Adipocyte (in vitro differentiated cells): ENCODE measurements around the gene SLC15A3.
A peak's percentile ranks its signal among the peaks of the same experiment; 100 is the strongest.
"Not testable (repeated sequence)": the region's sequence is repeated elsewhere in the genome, so short reads cannot be mapped to it uniquely, and the experiment has no call there.

Source experiments
- DNase-seq: peaks from one replicate; pipeline ENCODE4 v3.0.0-alpha.2; 2015; ENCODE audit warnings: low read depth
- H3K27me3 ChIP-seq: replicated peaks from 2 replicates; pipeline ENCODE4 v1.7.0; 2013; ENCODE audit warnings: mild to moderate bottlenecking, low read length, moderate library complexity; ENCODE audit not compliant: control insufficient read depth, insufficient read depth
- H3K36me3 ChIP-seq: 2 replicates; pipeline ENCODE4 v1.7.0; 2013; ENCODE audit warnings: low read length, mild to moderate bottlenecking, moderate library complexity; ENCODE audit not compliant: control insufficient read depth, insufficient read depth, severe bottlenecking
- H3K4me1 ChIP-seq: 2 replicates; pipeline ENCODE4 v1.7.0; 2013; ENCODE audit warnings: mild to moderate bottlenecking, low read length, moderate library complexity; ENCODE audit not compliant: control insufficient read depth, insufficient read depth
- H3K4me3 ChIP-seq: 2 replicates; pipeline ENCODE4 v1.7.0; 2013; ENCODE audit warnings: mild to moderate bottlenecking, low read length, moderate library complexity
- H3K9ac ChIP-seq: 2 replicates; pipeline ENCODE4 v1.7.0; 2013; ENCODE audit warnings: mild to moderate bottlenecking, low read length, moderate library complexity
- H3K9me3 ChIP-seq: 2 replicates; pipeline ENCODE4 v1.7.0; 2013; ENCODE audit warnings: mild to moderate bottlenecking, low read length, moderate library complexity; ENCODE audit not compliant: control insufficient read depth

SLC15A3 gene

GRCh38 chr11:60910711-60911380 lies 41.1 kb downstream of the SLC15A3 start:
- H3K9me3 ChIP-seq, result no peaks in the 10 kb centered on the region
- H3K4me3 ChIP-seq, result no peak overlapping the region
- H3K9ac ChIP-seq, result no peak overlapping the region
- H3K4me1 ChIP-seq, result peaks cover 17% of the 10 kb centered on the region
- H3K27me3 ChIP-seq, result peaks cover 4% of the 10 kb centered on the region
- no peaks in the 10 kb centered on the region for H3K36me3 ChIP-seq
- DNase-seq, result no peak

GRCh38 chr11:60910281-60910687 lies 41.7 kb downstream of the SLC15A3 start:
- no peaks in the 10 kb centered on the region for H3K9me3 ChIP-seq
- peaks cover 4% of the 10 kb centered on the region for H3K27me3 ChIP-seq
- no peaks in the 10 kb centered on the region for H3K36me3 ChIP-seq
- no peak for DNase-seq
- H3K9ac ChIP-seq, result no peak overlapping the region
- H3K4me3 ChIP-seq, result no peak overlapping the region
- H3K4me1 ChIP-seq, result peaks cover 15% of the 10 kb centered on the region

GRCh38 chr11:60909680-60910280 lies 42.2 kb downstream of the SLC15A3 start:
- H3K27me3 ChIP-seq, H3K4me3 ChIP-seq, DNase-seq, H3K9me3 ChIP-seq, H3K36me3 ChIP-seq, H3K9ac ChIP-seq: not testable (repeated sequence)
- H3K4me1 ChIP-seq, result peaks cover 15% of the 10 kb centered on the region

GRCh38 chr11:60908803-60909202 lies 43.2 kb downstream of the SLC15A3 start:
- DNase-seq, result no peak
- no peak overlapping the region for H3K4me3 ChIP-seq
- no peaks in the 10 kb centered on the region for H3K9me3 ChIP-seq
- H3K36me3 ChIP-seq, result no peaks in the 10 kb centered on the region
- no peak overlapping the region for H3K9ac ChIP-seq
- H3K4me1 ChIP-seq, result peaks cover 18% of the 10 kb centered on the region
- H3K27me3 ChIP-seq, result peaks cover 4% of the 10 kb centered on the region

- peaks cover 4% of the 10 kb centered on the region for H3K27me3 ChIP-seq
- peaks cover 23% of the 10 kb centered on the region for H3K36me3 ChIP-seq
- DNase-seq, result peak; percentile 99
- H3K4me3 ChIP-seq, result peak within 1 kb of the TSS; percentile 96
- H3K9ac ChIP-seq, result peak within 1 kb of the TSS; percentile 94
- no peaks in the 10 kb centered on the region for H3K9me3 ChIP-seq
- peaks cover 14% of the 10 kb centered on the region for H3K4me1 ChIP-seq
Measured at GRCh38 chr11:60906132-60906972, 45.6 kb downstream of the SLC15A3 start, which contains the start of gene PRPF19. Gene PRPF19, minus strand, starts transcription at chr11:60906585. Its CDS starts 203 bp downstream, at chr11:60906382.

- H3K9ac ChIP-seq, result peak overlapping the region; percentile 94
- H3K4me3 ChIP-seq, result peak overlapping the region; percentile 96
- peaks cover 14% of the 10 kb centered on the region for H3K4me1 ChIP-seq
- peak; percentile 33 for DNase-seq
- peaks cover 29% of the 10 kb centered on the region for H3K36me3 ChIP-seq
- peaks cover 4% of the 10 kb centered on the region for H3K27me3 ChIP-seq
- H3K9me3 ChIP-seq, result no peaks in the 10 kb centered on the region
Measured at GRCh38 chr11:60905551-60906113, 46.3 kb downstream of the SLC15A3 start.

GRCh38 chr11:60905047-60905446 lies 46.9 kb downstream of the SLC15A3 start:
- peaks cover 4% of the 10 kb centered on the region for H3K27me3 ChIP-seq
- H3K4me1 ChIP-seq, result peaks cover 14% of the 10 kb centered on the region
- H3K36me3 ChIP-seq, result peaks cover 35% of the 10 kb centered on the region
- DNase-seq, result peak; percentile 21
- no peaks in the 10 kb centered on the region for H3K9me3 ChIP-seq
- H3K9ac ChIP-seq, result peak overlapping the region; percentile 94
- peak overlapping the region; percentile 96 for H3K4me3 ChIP-seq

GRCh38 chr11:60902625-60903024 lies 49.4 kb downstream of the SLC15A3 start:
- H3K4me1 ChIP-seq, result peaks cover 14% of the 10 kb centered on the region
- no peaks in the 10 kb centered on the region for H3K9me3 ChIP-seq
- no peak overlapping the region for H3K9ac ChIP-seq
- H3K4me3 ChIP-seq, result no peak overlapping the region
- H3K36me3 ChIP-seq, result peaks cover 53% of the 10 kb centered on the region
- H3K27me3 ChIP-seq, result no peaks in the 10 kb centered on the region
- DNase-seq, result no peak

GRCh38 chr11:60900673-60901404 lies 51.1 kb downstream of the SLC15A3 start:
- Histone ChIP-seq H3K4me1 (peaks cover 14% of the 10 kb centered on the region), H3K9ac (no peak overlapping the region), H3K9me3 (no peaks in the 10 kb centered on the region), H3K4me3 (no peak overlapping the region), H3K27me3 (no peaks in the 10 kb centered on the region), H3K36me3 (peaks cover 71% of the 10 kb centered on the region)
- no peak for DNase-seq

GRCh38 chr11:60899977-60900376 lies 52.0 kb downstream of the SLC15A3 start:
- no peaks in the 10 kb centered on the region for H3K9me3 ChIP-seq

More at GRCh38 chr11:60899977-60900376, 52.0 kb downstream of the SLC15A3 start:
- H3K27me3 ChIP-seq, result no peaks in the 10 kb centered on the region
- H3K9ac ChIP-seq, result no peak overlapping the region
- H3K36me3 ChIP-seq, result peaks cover 80% of the 10 kb centered on the region
- no peak for DNase-seq
- H3K4me1 ChIP-seq, result peaks cover 7% of the 10 kb centered on the region
- no peak overlapping the region for H3K4me3 ChIP-seq
